Measurements from ENCODE around the gene AP1M2.
"Not testable (repeated sequence)": the region's sequence is repeated elsewhere in the genome, so short reads cannot be mapped to it uniquely, and the experiment has no call there.

Gene AP1M2

GRCh38 chr19:10601999-10602329 is 14.9 kb upstream of the AP1M2 start:
- no peak for DNase-seq (ENCODE audit: low read depth in 2 of 2)

DNA sequence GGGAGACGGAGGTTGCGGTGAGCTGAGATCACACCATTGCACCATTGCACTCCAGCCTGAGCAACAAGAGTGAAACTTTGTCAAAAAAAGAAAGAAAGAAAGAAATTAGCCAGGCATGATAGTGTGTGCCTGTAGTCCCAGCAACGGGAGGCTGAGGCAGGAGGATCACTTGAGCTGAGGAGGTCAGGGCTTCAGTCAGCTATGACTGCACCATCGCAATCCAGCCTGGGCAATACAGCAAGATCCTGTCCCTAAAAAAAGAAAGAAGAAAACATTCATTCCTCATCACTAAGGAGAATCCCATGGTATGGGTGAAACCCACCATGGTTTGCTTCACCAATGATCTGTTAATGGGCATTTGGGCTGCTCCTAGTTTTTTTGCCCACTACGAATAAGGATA is 13.0 kb upstream of the AP1M2 start:
- DNase-seq (ENCODE audit: low read depth in 2 of 2) = no peak

DNA sequence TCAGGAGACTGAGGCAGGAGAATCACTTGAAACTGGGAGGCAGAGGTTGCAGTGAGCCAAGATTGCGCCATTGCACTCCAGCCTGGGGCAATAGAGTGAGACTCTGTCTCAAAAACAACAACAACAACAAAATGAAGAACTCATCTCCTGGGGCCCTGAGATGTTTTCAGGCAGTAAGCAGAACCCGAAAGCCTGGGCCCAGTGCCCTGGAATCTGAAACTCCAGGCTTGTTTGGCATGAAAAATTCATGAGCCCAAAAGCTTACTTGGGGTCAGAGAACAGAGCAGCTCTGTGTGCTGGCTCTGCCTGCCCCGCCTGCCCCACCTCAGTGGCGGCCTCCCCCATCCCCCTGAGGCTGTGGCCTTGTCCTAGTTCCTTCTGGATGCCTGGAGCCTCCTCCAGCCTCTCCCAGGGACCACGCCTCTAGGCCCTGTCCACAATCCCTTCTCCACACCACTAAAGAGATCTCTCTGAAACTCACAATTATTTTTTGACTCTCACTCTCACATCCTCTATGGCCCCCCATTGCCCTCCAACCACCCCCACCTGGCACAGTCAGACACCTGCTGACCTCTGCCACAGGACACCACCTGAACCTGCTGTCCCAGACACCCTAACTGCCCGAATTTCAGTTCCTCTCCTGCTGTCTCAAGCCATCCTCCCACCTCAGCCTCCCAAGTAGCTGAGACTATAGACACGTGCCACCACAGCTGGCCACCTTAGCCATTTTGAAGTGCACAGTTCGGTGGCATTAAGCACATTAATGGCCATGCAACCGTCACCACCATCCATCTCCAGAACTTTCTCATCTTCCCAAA is 6.9 kb upstream of the AP1M2 start:
- no peak for DNase-seq (ENCODE audit: low read depth in 2 of 2)

GRCh38 chr19:10593148-10593547 is 6.0 kb upstream of the AP1M2 start:
- DNase-seq (ENCODE audit: low read depth in 2 of 2) = no peak

DNA sequence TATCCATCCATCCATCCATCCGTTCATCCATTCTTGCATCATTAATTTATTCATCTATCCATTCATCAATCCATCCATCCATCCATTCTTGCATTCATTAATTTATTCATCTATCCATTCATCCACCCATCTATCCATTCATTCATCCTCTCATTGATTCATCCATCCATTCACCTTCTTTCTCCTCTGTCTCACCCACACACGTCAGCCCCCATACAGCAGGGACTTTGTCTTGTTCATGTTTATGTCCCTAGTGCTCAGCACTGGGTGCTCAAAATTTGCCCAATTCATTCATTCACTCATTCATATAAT is 683 bp upstream of the AP1M2 start:
- no peak for DNase-seq (ENCODE audit: low read depth in 2 of 2)

DNA sequence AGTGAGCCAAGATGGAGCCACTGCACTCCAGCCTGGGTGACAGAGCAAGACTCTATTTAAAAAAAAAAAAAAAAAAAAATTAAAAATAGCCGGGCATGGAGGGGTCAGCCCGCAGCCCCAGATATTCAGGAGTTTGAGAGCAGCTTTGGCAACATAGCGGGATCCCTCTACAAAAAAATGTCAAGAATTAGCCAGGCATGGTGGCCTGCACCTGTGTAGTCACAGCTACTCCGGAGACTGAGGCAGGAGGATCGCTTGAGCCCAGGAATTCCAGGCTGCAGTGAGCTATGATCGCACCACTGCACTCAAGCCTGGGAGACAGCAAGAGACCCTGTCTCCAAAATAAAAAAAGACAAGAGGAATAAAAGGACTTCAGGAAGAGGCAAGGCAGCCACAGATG is 716 bp downstream of the AP1M2 start:
- no peak for DNase-seq (ENCODE audit: low read depth in 2 of 2)

- DNase-seq (ENCODE audit: low read depth in 2 of 2) = no peak
Observed at GRCh38 chr19:10583036-10583776, 3.9 kb downstream of the AP1M2 start.

- DNase-seq (ENCODE audit: low read depth in 2 of 2) = no peak
Observed at GRCh38 chr19:10582091-10582490, 5.0 kb downstream of the AP1M2 start.

GRCh38 chr19:10580979-10581631 is 6.0 kb downstream of the AP1M2 start:
- peak; percentile 68 to 71 for DNase-seq (ENCODE audit: low read depth in 2 of 2)

DNA sequence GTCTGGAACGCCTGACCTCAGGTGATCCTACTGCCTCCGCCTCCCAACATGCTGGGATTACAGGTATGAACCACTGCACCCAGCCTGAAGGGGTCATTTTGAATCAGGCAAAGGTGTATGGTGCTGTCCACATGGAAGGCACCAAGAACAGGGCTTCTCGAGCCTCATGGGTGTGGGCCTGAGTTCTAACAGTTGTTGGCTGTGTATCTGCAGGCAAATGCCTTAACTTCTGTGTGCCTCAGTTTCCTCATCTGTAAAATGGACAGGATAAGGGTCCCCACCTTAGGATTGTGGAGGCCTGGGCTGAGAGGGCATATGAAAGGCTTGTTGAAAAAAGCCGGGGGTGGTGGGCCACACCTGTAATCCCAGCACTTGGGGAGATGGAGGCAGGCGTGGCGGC is 9.2 kb downstream of the AP1M2 start:
- no peak for DNase-seq (ENCODE audit: low read depth in 2 of 2)

DNA sequence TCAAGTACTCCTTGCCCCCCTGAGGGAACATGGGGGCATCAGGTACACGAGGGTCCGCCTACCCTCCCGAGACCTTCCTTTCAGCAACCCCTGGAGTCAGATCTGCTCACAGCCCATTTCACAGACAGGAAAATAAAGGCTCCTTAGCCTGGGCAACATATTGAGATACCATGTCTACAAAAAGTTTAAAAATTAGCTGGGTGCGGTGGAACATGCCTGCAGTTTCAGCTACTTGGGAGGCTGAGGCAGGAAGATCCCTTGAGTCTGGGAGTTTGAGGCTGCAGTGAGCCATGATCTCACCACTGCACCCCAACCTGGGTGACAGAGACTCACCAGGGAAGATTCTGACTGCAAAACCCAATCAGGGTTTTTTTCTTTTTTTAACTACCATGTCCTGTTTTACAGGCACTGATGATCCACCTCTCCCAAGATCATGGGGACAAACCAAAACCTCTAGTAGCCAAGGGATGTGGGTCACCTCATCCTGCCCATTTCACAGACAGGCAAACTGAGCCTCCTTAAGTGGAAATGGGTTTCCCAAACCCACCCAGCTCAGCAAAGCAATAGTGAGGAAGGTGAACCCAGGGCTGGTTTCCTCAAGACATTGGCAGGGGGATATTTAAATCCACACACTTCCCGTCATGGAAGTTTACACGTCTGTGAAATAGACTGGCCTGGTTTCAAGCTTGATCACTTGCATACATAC is 11.9 kb downstream of the AP1M2 start:
- DNase-seq (ENCODE audit: low read depth in 2 of 2) = no peak

DNA sequence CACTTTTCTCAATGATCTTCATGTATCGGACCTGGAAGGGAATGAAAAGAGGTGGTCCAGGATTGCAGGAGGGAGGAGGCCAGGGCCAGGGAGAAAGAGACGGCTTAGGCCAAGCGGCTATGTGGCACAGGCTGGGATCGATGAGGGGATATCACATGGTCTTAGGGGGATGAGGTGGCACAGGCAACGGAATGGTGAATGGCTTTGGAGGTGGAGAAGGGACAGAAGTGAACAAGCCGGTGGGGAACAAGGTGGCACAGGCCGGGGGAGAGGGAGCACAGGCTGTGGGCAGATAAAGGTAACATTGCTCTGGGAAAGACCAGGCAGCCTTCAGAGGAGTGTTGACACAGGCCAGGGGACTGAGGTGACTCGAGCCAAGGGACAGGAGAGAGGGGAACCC is 12.7 kb downstream of the AP1M2 start:
- no peak for DNase-seq (ENCODE audit: low read depth in 2 of 2)

- not testable (repeated sequence) for DNase-seq (ENCODE audit: low read depth in 2 of 2)
Observed at GRCh38 chr19:10573793-10574192, 13.3 kb downstream of the AP1M2 start.

GRCh38 chr19:10568826-10569651 is 18.1 kb downstream of the AP1M2 start, which contains the start of gene CDKN2D:
TSS of gene CDKN2D (minus strand) at chr19:10568979. CDS start at chr19:10568653, 326 bp downstream.
- peak; percentile 98 for DNase-seq (ENCODE audit: low read depth in 2 of 2)

DNA sequence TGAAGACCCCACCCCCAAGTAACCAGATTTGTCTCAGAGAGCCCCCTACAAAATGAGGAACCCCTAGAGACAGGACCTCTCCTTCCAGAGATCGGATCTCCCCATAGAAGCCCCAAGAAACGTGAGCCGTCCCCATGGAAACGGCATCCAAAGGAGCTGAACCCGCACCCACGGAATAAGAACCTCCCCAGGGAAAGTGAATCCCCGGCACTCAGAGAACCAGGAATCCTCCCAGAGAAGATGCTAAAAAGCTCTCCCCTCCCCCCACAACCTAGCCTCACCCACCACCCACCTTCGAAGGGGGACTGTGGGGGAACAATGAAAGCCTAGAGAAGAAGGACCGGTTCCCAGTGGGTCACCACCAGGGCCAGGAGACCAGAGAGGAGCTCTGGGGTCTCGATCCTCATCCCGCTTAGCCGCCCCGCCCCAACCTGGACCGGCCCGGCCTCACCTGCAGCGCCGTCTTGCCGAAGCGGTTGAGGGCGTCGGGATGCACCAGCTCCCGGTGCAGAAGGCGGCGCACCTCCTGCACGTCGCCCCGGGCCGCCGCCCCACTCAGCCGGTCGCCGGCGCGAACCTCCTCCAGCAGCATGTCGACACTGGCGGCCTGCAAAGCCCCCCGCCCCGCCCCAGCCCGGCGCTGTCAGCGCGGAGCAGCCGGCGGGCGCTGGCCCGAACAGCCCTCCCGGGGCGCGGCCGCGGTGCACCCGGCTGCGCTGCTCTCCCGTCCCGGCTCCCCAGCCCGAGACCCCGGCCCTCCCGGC is 18.9 kb downstream of the AP1M2 start:
- DNase-seq (ENCODE audit: low read depth in 2 of 2) = no peak

DNA sequence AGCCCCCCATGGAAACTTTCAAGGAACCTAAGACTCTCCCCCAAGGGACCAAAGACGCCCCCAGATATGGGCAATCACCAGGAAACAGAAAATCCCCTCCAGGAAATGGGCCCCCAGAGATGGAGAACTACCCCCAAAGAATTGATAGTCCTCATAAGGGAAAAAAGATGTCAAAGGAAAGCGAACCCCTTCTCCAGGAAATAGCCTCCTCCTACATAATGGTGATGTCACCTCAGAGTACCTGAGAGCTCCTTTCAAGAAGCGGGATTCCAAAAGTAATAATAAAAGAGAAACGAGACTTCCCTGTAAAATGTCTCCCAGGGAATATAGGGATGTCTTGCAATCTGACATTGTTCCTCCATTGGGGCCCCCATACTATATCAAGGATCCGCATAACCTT is 19.5 kb downstream of the AP1M2 start:
- DNase-seq (ENCODE audit: low read depth in 2 of 2) = no peak

DNA sequence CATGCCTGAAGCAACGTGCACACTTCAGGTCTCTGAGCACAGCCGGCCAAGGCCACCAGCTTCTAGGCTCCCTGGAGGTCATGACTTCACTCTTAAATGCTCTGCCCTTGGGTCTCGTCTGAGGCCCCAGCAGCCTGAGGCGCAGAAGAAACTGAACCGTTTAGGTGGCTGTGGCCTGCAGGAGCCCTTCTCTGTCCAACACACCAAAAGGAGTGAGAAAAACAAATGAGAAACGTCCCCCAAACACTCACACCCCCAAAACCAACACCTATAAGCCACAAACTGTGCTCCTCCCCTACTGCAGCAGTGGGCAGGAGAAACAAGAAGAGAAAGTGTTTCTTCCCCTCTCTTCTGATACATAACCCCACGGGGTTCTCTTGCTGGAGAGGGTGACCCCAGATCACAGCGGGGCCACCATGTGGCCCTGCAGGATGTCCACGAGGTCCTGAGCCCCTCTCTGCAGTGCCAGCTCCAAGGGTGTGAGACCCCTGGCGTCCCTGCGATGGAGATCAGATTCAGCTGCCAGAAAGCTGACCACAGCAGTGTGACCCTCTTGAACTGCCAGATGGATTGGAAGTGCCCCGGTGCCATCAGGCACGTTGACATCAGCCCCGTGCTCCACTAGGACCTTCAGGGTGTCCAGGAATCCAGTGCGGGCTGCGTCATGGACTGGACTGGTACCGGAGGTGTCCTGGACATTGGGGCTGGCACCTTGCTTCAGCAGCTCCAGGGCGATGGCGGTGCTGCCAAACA is 20.3 kb downstream of the AP1M2 start:
- no peak for DNase-seq (ENCODE audit: low read depth in 2 of 2)

DNA sequence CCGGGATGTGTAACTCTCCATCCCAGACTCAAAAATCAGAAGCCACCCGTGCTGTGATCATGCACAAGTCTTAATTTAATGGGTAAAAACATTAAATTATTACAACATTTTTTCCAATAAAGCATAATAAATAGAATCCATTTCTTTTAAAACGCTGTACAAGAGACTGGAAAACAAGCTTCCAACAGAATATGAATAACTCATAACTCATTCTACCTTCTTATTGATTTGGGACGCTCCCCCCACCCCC is 20.8 kb downstream of the AP1M2 start:
- no peak for DNase-seq (ENCODE audit: low read depth in 2 of 2)

GRCh38 chr19:10565567-10566407 is 21.3 kb downstream of the AP1M2 start, which contains the start of gene KRI1:
TSS of gene KRI1 (minus strand) at chr19:10566010. CDS start at chr19:10565999, 11 bp downstream.
- DNase-seq (ENCODE audit: low read depth in 2 of 2) = peak; percentile 91 to 92
